Caco-2 (cell line): Measurements from ENCODE around the gene TMEM260. TPM values are rescaled to one million over a fixed set of nuclear protein-coding genes. Genes with fewer than 3 reads are reported as not detected.

Experiments
- BruUV-seq: library from RNA; stranded (reverse); fragments of 400-500 nt; replicated peaks from 2 replicates; lab custom pipeline; 2021; lab: Mats Ljungman, UMichigan
- CTCF ChIA-PET: fragments of 300-600 bp; sonication (Branson Sonifier 250); formaldehyde crosslinking; loops from one replicate; lab custom pipeline; 2022; ENCODE audit warnings: antibody characterized with exemption; lab: Charles Lee
- POLR2A ChIA-PET: fragments of 300-600 bp; sonication (Branson Sonifier 250); formaldehyde crosslinking; loops from one replicate; lab custom pipeline; 2022; ENCODE audit warnings: antibody characterized with exemption; lab: Charles Lee
- DNase-seq, 2 experiments: peaks; one replicate each; pipeline versions ENCODE4 v3.0.0 to v3.0.0-alpha.2; 2020 to 2022
- H3K27me3 ChIP-seq: replicated peaks from 2 replicates; pipeline ENCODE4 v1.6.0; 2011; ENCODE audit warnings: low read length; ENCODE audit not compliant: control insufficient read depth, insufficient read depth
- H3K36me3 ChIP-seq: 2 replicates; pipeline ENCODE4 v1.5.1; 2011; ENCODE audit warnings: low read length; ENCODE audit not compliant: control insufficient read depth, insufficient read depth
- H3K4me1 ChIP-seq: fragments of 250-450 bp; sonication (Bioruptor Pico); 2 replicates; pipeline ENCODE4 v1.5.1; 2020; ENCODE audit warnings: mild to moderate bottlenecking
- H3K4me3 ChIP-seq: 2 replicates; pipeline ENCODE4 v1.5.1; 2011; ENCODE audit warnings: low read depth, mild to moderate bottlenecking, control low read depth, low read length
- H3K9me3 ChIP-seq: fragments of 250-450 bp; sonication (Bioruptor Pico); 2 replicates; pipeline ENCODE4 v1.5.1; 2020; ENCODE audit warnings: mild to moderate bottlenecking, moderate library complexity
- H3K27ac Mint-ChIP-seq: one replicate; pipeline ENCODE4 v1.8.0; 2022; ENCODE audit warnings: mixed read lengths; ENCODE audit not compliant: unreplicated experiment
- H3K27me3 Mint-ChIP-seq: one replicate; pipeline ENCODE4 v1.8.0; 2022; ENCODE audit warnings: mixed read lengths; ENCODE audit not compliant: insufficient read depth, unreplicated experiment
- H3K36me3 Mint-ChIP-seq: one replicate; pipeline ENCODE4 v1.8.0; 2022; ENCODE audit warnings: mild to moderate bottlenecking, mixed read lengths; ENCODE audit not compliant: insufficient read depth, unreplicated experiment
- H3K4me1 Mint-ChIP-seq: one replicate; pipeline ENCODE4 v1.8.0; 2022; ENCODE audit warnings: low read depth, mixed read lengths; ENCODE audit not compliant: unreplicated experiment
- H3K4me3 Mint-ChIP-seq: one replicate; pipeline ENCODE4 v1.8.0; 2022; ENCODE audit warnings: mild to moderate bottlenecking, moderate library complexity, mixed read lengths; ENCODE audit not compliant: unreplicated experiment
- H3K9me3 Mint-ChIP-seq: one replicate; pipeline ENCODE4 v1.8.0; 2022; ENCODE audit warnings: mixed read lengths; ENCODE audit not compliant: unreplicated experiment
- intact Hi-C: fragments of 100-400 bp; cut with micrococcal nuclease; formaldehyde crosslinking; loops from one replicate; pipeline ENCODE4 v1.10.0; 2022; ENCODE audit not compliant: unreplicated experiment
- total RNA-seq: library from RNA; stranded (reverse); gene quantifications from 2 replicates; pipeline ENCODE4 v1.2.3, GENCODE V29; 2022
- TF ChIP-seq, protein P1 (sequence below), 2 experiments: fragments of 200-600 bp in 1 of 2; IDR thresholded peaks; 1 replicate in 1 of 2; 2 replicates in 1 of 2; pipeline versions ENCODE4 v1.5.1 to v1.8.0; 2011 to 2022; ENCODE audit warnings: antibody characterized with exemption in 1 of 2, control low read depth in 1 of 2, inconsistent platforms in 1 of 2, low read depth in 1 of 2, low read length in 1 of 2, mild to moderate bottlenecking in 1 of 2, moderate library complexity in 1 of 2; ENCODE audit not compliant: insufficient read depth in 1 of 2, severe bottlenecking in 1 of 2, unreplicated experiment in 1 of 2

TMEM260 gene
- total RNA-seq, 1 experiment from 2014 or later, result 32.3 TPM

DNA sequence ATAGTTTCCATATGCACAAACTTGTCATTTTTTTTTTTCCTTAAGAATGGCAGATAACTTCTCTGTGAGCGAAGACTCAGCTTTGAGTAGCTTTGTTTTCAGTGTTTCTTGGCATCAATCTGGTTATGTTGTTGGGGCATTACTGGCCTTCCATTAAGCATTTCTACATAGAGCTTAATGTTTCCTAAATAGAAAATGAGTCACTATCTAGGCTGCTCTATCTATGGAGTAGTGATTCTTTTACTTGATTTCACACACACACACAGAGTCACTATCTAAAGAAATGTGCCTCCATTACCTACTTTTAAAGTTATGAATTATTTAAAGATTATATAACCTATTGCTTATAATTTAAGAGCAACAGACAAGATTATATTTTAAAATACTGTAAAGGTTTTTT is 53.9 kb downstream of the TMEM260 start:
- POLR2A ChIA-PET, result no interaction called here
- H3K4me3 ChIP-seq, result no peak overlapping the region
- DNase-seq, result no peak
- TF ChIP-seq, protein P1, sequence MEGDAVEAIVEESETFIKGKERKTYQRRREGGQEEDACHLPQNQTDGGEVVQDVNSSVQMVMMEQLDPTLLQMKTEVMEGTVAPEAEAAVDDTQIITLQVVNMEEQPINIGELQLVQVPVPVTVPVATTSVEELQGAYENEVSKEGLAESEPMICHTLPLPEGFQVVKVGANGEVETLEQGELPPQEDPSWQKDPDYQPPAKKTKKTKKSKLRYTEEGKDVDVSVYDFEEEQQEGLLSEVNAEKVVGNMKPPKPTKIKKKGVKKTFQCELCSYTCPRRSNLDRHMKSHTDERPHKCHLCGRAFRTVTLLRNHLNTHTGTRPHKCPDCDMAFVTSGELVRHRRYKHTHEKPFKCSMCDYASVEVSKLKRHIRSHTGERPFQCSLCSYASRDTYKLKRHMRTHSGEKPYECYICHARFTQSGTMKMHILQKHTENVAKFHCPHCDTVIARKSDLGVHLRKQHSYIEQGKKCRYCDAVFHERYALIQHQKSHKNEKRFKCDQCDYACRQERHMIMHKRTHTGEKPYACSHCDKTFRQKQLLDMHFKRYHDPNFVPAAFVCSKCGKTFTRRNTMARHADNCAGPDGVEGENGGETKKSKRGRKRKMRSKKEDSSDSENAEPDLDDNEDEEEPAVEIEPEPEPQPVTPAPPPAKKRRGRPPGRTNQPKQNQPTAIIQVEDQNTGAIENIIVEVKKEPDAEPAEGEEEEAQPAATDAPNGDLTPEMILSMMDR (IDR thresholded peaks at IDR 0.05; ENCODE audit: insufficient read depth in 1 of 2, low read depth in 1 of 2, low read length in 1 of 2, severe bottlenecking in 1 of 2, unreplicated experiment in 1 of 2), result no peak
- no peak overlapping the region for H3K4me3 Mint-ChIP-seq
- peaks cover 13% of the 10 kb centered on the region; the same call in 1 of the 2 replicates for H3K9me3 ChIP-seq
- CTCF ChIA-PET, result no interaction called here
- no peaks in the 10 kb centered on the region for H3K27me3 Mint-ChIP-seq
- no peak overlapping the region for H3K27ac Mint-ChIP-seq
- H3K9me3 Mint-ChIP-seq, result peaks cover 11% of the 10 kb centered on the region
- intact Hi-C loops, result no loop called here
- H3K4me1 ChIP-seq, result no peaks in the 10 kb centered on the region
- peaks cover 5% of the 10 kb centered on the region for H3K36me3 ChIP-seq
- BruUV-seq, result no TSS peak
- H3K27me3 ChIP-seq, result no peaks in the 10 kb centered on the region
- peaks cover 67% of the 10 kb centered on the region for H3K36me3 Mint-ChIP-seq
- H3K4me1 Mint-ChIP-seq, result no peaks in the 10 kb centered on the region

GRCh38 chr14:56635041-56635440 is 55.4 kb downstream of the TMEM260 start:
- BruUV-seq, result no TSS peak
- Histone ChIP-seq H3K9me3 (peaks cover 7% of the 10 kb centered on the region; the same call in 1 of the 2 replicates), H3K27me3 (no peaks in the 10 kb centered on the region), H3K4me3 (no peak overlapping the region), H3K36me3 (peaks cover 5% of the 10 kb centered on the region), H3K4me1 (no peaks in the 10 kb centered on the region)
- Mint-ChIP-seq H3K36me3 (peaks cover 68% of the 10 kb centered on the region), H3K27me3 (no peaks in the 10 kb centered on the region), H3K9me3 (peaks cover 9% of the 10 kb centered on the region), H3K27ac (no peak overlapping the region), H3K4me3 (no peak overlapping the region), H3K4me1 (no peaks in the 10 kb centered on the region)
- CTCF ChIA-PET, result interaction anchor here (0.7 kb wide), 1 partner anchor 51 kb away, joined by 3 read pairs; no protein-coding TSS in a partner anchor
- intact Hi-C loops, result no loop called here
- POLR2A ChIA-PET, result no interaction called here
- no peak for DNase-seq
- TF ChIP-seq, protein P1 (IDR thresholded peaks at IDR 0.05; ENCODE audit: insufficient read depth in 1 of 2, low read depth in 1 of 2, low read length in 1 of 2, severe bottlenecking in 1 of 2, unreplicated experiment in 1 of 2), result no peak

DNA sequence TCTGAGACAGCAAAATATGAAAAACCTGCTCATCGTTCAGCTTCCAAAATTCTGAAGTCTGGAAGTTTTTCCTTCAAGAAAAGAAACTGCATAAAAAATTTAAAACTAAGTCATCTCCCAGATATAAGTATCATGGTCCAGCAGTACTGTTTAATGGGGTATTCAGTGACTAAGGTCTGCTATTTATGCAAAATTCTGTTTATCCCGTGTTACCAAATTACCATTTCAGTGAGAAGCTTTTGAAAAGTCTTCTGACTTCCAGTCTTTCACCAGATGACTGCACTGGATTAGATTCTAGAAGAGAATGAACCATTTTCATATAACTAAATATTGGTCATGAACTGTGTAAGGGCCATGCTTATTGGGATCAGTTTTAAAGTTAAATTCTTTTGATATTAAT is 67.9 kb downstream of the TMEM260 start:
- TSS peak; percentile 27 for BruUV-seq
- Histone ChIP-seq H3K9me3 (no peaks in the 10 kb centered on the region), H3K4me3 (no peak overlapping the region), H3K36me3 (no peaks in the 10 kb centered on the region), H3K27me3 (no peaks in the 10 kb centered on the region), H3K4me1 (no peaks in the 10 kb centered on the region)
- DNase-seq, result no peak
- H3K4me3 Mint-ChIP-seq, result no peak overlapping the region
- no peak overlapping the region for H3K27ac Mint-ChIP-seq
- ChIA-PET CTCF (no interaction called here), POLR2A (no interaction called here)
- no peaks in the 10 kb centered on the region for H3K36me3 Mint-ChIP-seq
- no peaks in the 10 kb centered on the region for H3K27me3 Mint-ChIP-seq
- TF ChIP-seq, protein P1 (IDR thresholded peaks at IDR 0.05; ENCODE audit: insufficient read depth in 1 of 2, low read depth in 1 of 2, low read length in 1 of 2, severe bottlenecking in 1 of 2, unreplicated experiment in 1 of 2), result no peak
- H3K9me3 Mint-ChIP-seq, result no peaks in the 10 kb centered on the region
- intact Hi-C loops, result no loop called here
- H3K4me1 Mint-ChIP-seq, result no peaks in the 10 kb centered on the region
